Activated CD4-positive, alpha-beta T cell treated with anti-CD3 and anti-CD28 coated beads, Interleukin-2, amount 50 U/mL, for 16 hours (primary cell): Measurements from ENCODE around the gene CCDC152.
"Not testable (repeated sequence)": the region's sequence is repeated elsewhere in the genome, so short reads cannot be mapped to it uniquely, and the experiment has no call there.

Experiments
- DNase-seq: peaks from one replicate; pipeline ENCODE4 v3.0.0-alpha.2; 2020

The CCDC152 gene

GRCh38 chr5:42816546-42816945, 59.9 kb downstream of the CCDC152 start:
- DNase-seq, result not testable (repeated sequence)

DNA sequence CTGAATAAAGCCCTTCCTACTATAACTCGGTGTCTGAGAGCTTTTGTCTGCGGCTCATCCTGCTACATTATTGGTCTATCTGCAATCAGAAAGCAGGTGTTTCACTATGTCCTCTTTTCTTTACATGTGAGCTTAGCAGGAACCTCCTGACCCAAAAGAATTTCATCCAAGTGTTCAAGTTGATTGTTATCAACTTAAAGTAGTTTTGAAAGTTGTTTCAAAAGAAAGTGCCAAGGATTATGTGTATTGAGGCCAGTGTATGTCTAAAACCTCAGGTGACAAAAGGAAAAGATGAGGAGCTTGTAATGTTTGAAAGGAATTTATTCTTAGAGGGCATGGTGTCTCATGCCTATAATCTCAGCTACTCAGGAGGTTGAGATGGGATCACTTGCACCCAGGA, 63.1 kb downstream of the CCDC152 start:
- no peak for DNase-seq

- no peak for DNase-seq
These were observed 65.9 kb downstream of the CCDC152 start for GRCh38 chr5:42822548-42822947.

- DNase-seq, result no peak
These were observed 67.8 kb downstream of the CCDC152 start for GRCh38 chr5:42824347-42824976.

DNA sequence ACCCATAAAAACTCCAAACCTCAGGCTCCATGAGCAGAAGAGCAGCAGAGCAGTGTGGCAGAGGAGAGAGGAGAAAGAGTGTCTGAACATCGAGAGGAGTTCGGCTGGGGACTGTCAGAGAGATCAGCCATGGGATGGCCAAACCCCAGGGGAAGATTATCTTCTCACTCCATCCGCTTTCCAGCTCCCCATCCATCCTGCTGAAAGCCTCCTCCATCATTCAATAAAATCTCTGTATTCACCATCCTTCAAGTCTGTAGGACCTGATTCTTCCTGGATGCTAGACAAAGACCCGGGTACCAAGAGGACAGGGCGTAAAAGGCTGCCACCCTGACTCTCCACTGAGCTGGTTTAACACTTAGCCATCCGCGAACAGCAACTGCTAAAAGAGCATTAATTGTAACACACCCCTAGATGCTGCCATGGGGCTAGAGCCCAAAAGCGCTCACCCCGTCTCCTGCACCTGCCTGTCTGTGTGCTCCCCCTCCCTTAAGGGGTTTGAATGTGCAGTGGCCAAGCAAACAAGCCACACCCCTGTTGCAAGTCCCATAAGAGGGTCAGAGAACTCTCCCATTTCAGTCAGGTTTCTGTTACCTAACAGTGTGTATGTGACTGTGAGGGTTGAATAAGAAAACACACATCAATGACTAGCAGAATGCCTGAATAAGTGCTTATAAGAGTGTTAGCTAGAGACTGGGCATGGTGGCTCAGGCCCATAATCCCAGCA, 69.0 kb downstream of the CCDC152 start:
- no peak for DNase-seq

GRCh38 chr5:42826757-42827515, 70.3 kb downstream of the CCDC152 start:
- DNase-seq, result no peak

GRCh38 chr5:42828671-42829070, 72.1 kb downstream of the CCDC152 start:
- no peak for DNase-seq

- no peak for DNase-seq
These were observed 74.3 kb downstream of the CCDC152 start for GRCh38 chr5:42830924-42831323.

- no peak for DNase-seq
These were observed 75.4 kb downstream of the CCDC152 start for GRCh38 chr5:42832060-42832459.

DNA sequence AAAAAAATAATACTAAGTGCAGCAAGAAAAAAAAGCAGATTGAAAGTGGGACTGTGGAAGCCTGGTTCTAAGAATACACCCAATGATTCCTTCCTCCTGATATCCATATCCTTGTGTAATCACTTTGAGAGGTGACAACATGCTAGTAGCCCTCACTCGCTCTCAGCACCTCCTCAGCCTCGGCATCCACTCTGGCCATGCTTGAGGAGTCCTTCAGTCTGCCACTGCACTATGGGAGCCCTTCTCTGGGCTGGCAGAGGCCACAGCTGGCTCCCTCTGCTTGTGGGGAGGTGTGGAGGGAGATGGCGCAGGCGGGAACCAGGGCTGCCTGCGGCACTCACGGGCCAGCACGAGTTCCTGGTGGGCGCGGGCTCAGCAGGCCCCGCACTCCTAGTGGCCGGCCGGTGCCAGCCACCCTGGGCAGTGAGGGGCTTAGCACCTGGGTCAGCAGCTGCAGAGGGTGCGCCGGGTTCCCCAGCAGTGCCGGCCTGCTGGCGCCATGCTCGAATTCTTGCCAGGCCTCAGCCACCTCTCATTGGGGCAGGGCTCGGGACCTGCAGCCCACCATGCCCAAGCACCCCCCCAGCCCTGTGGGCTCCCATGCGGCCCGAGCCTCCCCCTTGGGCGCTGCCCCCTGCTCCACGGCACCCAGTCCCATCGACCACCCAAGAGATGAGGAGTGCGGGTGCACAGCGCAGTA, 79.6 kb downstream of the CCDC152 start:
- DNase-seq, result no peak

GRCh38 chr5:42837601-42838000, 81.0 kb downstream of the CCDC152 start:
- no peak for DNase-seq

- DNase-seq, result no peak
These were observed 82.6 kb downstream of the CCDC152 start for GRCh38 chr5:42839196-42839595.

DNA sequence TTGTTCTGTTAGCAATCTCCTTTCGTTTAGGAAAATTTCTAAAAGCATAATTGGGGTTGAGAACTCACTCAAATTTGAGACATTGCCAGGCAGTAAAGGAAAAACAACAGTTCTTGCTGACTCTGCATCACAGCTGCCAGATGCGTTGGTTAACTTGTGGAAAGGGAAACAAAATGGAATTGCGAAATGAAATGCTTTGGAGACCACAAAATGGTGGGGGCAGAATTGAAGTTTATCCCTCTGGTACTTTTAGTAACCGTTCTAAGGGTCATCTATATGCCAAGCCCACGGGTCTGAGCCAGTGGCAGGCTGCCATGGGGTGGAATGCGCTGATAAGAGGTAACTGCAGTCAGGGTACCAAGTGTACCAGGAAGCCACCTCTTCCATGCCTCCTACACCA, 83.7 kb downstream of the CCDC152 start:
- DNase-seq, result no peak

- no peak for DNase-seq
These were observed 84.4 kb downstream of the CCDC152 start for GRCh38 chr5:42840842-42841567.

GRCh38 chr5:42842921-42843641, 86.5 kb downstream of the CCDC152 start:
- DNase-seq, result no peak

GRCh38 chr5:42843675-42844292, 87.2 kb downstream of the CCDC152 start:
- no peak for DNase-seq

DNA sequence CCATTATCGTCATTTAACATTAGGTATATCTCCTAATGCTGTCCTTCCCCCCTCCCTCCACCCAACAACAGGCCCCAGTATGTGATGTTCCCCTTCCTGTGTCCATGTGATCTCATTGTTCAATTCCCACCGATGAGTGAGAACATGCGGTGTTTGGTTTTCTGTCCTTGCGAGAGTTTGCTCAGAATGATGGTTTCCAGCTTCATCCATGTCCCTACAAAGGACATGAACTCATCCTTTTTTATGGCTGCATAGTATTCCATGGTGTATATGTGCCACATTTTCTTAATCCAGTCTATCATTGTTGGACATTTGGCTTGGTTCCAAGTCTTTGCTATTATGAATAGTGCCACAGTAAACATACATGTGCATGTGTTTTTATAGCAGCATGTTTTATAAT, 87.8 kb downstream of the CCDC152 start:
- not testable (repeated sequence) for DNase-seq

GRCh38 chr5:42848545-42848944, 91.9 kb downstream of the CCDC152 start:
- DNase-seq, result no peak

- no peak for DNase-seq
These were observed 94.9 kb downstream of the CCDC152 start for GRCh38 chr5:42851481-42851880.
